Measurements from ENCODE around the gene PAFAH1B2. TPM values are rescaled to one million over a fixed set of nuclear protein-coding genes. Genes with fewer than 3 reads are reported as not detected.

Gene PAFAH1B2
- total and polyA plus RNA-seq, 10 of the 15 experiments (the other 5 are each of a cell fraction or from before 2014, with no cell fraction given), result 17.6 to 64.8 (median 47.6) TPM

DNA sequence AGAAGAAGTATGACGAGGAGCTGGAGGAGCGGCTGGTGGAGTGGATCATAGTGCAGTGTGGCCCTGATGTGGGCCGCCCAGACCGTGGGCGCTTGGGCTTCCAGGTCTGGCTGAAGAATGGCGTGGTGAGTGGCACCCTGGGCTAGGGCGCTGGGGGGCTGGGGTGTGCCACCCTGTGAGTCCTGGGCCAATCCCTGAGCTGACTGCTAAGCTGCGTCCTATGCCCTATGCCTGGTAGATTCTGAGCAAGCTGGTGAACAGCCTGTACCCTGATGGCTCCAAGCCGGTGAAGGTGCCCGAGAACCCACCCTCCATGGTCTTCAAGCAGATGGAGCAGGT lies 59.0 kb downstream of the PAFAH1B2 start:
- Histone ChIP-seq H3K27me3 (replicated peaks in 1 of 2; ENCODE audit: control insufficient read depth in 2 of 2, insufficient read depth in 2 of 2, low read length in 1 of 2) (no peaks in the 10 kb centered on the region), H2AFZ (ENCODE audit: control insufficient read depth, low read depth, low read length) (no peak overlapping the region), H3K4me1 (ENCODE audit: control insufficient read depth, insufficient read depth, low read length) (no peaks in the 10 kb centered on the region), H3K9me3 (replicated peaks; ENCODE audit: control insufficient read depth, insufficient read depth, low read length) (no peaks in the 10 kb centered on the region), H3K36me3 (ENCODE audit: control insufficient read depth in 2 of 2, insufficient read depth in 2 of 2, low read length in 1 of 2) (peaks cover 0 to 4% of the 10 kb centered on the region in 2 experiments; a peak in 3 of 4 replicates), H3K27ac (ENCODE audit: control insufficient read depth, insufficient read depth) (no peak overlapping the region), H3K4me2 (ENCODE audit: control insufficient read depth, insufficient read depth) (no peak overlapping the region), H3K9ac (ENCODE audit: control insufficient read depth, insufficient read depth, low read length) (no peak overlapping the region), H3K4me3 (no peak overlapping the region), H4K20me1 (ENCODE audit: control insufficient read depth, insufficient read depth) (no peaks in the 10 kb centered on the region), H3K79me2 (ENCODE audit: control insufficient read depth, insufficient read depth, low read length) (no peaks in the 10 kb centered on the region)
- intact Hi-C loops (cut with micrococcal nuclease; ENCODE audit: unreplicated experiment) (no loop called here), in situ Hi-C loops (cut with MboI) (no loop called here)
- ChIA-PET POLR2A (no interaction called here), CTCF (interaction anchor here (2.6 to 3.2 kb wide), 2 partner anchors 22 to 24 kb away, joined by 9 to 16 read pairs; no protein-coding TSS in a partner anchor), SMC1A (ENCODE audit: uncharacterized antibody, unreplicated experiment) (interaction anchor here (0.7 kb wide), 1 partner anchor 8 kb away, joined by 4 read pairs; no protein-coding TSS in a partner anchor), RAD21 (ENCODE audit: unreplicated experiment) (interaction anchor here (1.7 kb wide), 1 partner anchor 23 kb away, joined by 8 read pairs; no protein-coding TSS in a partner anchor)
- ATAC-seq, result no peak
- 87% methylated on average over 10 of the region's 10 CpGs for WGBS (ENCODE audit: insufficient coverage, insufficient replicate concordance, low lambda C conversion rate, missing lambda C conversion rate)
- BruUV-seq (replicated peaks), result no TSS peak
- FAIRE-seq, result no peak
- no peak for DNase-seq (ENCODE audit: low read depth, low spot score)
- TF ChIP-seq NRF1 (conservative IDR thresholded peaks at IDR 0.05; ENCODE audit: low read depth, low read length) (no peak), BRCA1 (IDR thresholded peaks at IDR 0.05; ENCODE audit: low read depth, low read length) (no peak), RELA (IDR thresholded peaks at IDR 0.05; ENCODE audit: borderline replicate concordance, partially characterized antibody) (no peak), POLR2AphosphoS2 (IDR thresholded peaks at IDR 0.05; ENCODE audit: low read depth, low read length) (no peak), PAX5 (IDR thresholded peaks at IDR 0.05; ENCODE audit: borderline replicate concordance, low read depth, low read length) (no peak)
- TF ChIP-seq, protein P1, sequence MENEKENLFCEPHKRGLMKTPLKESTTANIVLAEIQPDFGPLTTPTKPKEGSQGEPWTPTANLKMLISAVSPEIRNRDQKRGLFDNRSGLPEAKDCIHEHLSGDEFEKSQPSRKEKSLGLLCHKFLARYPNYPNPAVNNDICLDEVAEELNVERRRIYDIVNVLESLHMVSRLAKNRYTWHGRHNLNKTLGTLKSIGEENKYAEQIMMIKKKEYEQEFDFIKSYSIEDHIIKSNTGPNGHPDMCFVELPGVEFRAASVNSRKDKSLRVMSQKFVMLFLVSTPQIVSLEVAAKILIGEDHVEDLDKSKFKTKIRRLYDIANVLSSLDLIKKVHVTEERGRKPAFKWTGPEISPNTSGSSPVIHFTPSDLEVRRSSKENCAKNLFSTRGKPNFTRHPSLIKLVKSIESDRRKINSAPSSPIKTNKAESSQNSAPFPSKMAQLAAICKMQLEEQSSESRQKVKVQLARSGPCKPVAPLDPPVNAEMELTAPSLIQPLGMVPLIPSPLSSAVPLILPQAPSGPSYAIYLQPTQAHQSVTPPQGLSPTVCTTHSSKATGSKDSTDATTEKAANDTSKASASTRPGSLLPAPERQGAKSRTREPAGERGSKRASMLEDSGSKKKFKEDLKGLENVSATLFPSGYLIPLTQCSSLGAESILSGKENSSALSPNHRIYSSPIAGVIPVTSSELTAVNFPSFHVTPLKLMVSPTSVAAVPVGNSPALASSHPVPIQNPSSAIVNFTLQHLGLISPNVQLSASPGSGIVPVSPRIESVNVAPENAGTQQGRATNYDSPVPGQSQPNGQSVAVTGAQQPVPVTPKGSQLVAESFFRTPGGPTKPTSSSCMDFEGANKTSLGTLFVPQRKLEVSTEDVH (IDR thresholded peaks at IDR 0.05; ENCODE audit: low read depth, partially characterized antibody), result no peak
- TF ChIP-seq, protein P2, sequence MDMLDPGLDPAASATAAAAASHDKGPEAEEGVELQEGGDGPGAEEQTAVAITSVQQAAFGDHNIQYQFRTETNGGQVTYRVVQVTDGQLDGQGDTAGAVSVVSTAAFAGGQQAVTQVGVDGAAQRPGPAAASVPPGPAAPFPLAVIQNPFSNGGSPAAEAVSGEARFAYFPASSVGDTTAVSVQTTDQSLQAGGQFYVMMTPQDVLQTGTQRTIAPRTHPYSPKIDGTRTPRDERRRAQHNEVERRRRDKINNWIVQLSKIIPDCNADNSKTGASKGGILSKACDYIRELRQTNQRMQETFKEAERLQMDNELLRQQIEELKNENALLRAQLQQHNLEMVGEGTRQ (IDR thresholded peaks at IDR 0.05; ENCODE audit: borderline replicate concordance, low read depth, low read length), result no peak
- TF ChIP-seq, protein P3, sequence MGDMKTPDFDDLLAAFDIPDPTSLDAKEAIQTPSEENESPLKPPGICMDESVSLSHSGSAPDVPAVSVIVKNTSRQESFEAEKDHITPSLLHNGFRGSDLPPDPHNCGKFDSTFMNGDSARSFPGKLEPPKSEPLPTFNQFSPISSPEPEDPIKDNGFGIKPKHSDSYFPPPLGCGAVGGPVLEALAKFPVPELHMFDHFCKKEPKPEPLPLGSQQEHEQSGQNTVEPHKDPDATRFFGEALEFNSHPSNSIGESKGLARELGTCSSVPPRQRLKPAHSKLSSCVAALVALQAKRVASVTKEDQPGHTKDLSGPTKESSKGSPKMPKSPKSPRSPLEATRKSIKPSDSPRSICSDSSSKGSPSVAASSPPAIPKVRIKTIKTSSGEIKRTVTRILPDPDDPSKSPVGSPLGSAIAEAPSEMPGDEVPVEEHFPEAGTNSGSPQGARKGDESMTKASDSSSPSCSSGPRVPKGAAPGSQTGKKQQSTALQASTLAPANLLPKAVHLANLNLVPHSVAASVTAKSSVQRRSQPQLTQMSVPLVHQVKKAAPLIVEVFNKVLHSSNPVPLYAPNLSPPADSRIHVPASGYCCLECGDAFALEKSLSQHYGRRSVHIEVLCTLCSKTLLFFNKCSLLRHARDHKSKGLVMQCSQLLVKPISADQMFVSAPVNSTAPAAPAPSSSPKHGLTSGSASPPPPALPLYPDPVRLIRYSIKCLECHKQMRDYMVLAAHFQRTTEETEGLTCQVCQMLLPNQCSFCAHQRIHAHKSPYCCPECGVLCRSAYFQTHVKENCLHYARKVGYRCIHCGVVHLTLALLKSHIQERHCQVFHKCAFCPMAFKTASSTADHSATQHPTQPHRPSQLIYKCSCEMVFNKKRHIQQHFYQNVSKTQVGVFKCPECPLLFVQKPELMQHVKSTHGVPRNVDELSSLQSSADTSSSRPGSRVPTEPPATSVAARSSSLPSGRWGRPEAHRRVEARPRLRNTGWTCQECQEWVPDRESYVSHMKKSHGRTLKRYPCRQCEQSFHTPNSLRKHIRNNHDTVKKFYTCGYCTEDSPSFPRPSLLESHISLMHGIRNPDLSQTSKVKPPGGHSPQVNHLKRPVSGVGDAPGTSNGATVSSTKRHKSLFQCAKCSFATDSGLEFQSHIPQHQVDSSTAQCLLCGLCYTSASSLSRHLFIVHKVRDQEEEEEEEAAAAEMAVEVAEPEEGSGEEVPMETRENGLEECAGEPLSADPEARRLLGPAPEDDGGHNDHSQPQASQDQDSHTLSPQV (IDR thresholded peaks at IDR 0.05), result no peak
- TF ChIP-seq, protein P4, sequence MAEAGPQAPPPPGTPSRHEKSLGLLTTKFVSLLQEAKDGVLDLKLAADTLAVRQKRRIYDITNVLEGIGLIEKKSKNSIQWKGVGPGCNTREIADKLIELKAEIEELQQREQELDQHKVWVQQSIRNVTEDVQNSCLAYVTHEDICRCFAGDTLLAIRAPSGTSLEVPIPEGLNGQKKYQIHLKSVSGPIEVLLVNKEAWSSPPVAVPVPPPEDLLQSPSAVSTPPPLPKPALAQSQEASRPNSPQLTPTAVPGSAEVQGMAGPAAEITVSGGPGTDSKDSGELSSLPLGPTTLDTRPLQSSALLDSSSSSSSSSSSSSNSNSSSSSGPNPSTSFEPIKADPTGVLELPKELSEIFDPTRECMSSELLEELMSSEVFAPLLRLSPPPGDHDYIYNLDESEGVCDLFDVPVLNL (IDR thresholded peaks at IDR 0.05; ENCODE audit: low read depth, low read length), result no peak
- TF ChIP-seq, protein P5, sequence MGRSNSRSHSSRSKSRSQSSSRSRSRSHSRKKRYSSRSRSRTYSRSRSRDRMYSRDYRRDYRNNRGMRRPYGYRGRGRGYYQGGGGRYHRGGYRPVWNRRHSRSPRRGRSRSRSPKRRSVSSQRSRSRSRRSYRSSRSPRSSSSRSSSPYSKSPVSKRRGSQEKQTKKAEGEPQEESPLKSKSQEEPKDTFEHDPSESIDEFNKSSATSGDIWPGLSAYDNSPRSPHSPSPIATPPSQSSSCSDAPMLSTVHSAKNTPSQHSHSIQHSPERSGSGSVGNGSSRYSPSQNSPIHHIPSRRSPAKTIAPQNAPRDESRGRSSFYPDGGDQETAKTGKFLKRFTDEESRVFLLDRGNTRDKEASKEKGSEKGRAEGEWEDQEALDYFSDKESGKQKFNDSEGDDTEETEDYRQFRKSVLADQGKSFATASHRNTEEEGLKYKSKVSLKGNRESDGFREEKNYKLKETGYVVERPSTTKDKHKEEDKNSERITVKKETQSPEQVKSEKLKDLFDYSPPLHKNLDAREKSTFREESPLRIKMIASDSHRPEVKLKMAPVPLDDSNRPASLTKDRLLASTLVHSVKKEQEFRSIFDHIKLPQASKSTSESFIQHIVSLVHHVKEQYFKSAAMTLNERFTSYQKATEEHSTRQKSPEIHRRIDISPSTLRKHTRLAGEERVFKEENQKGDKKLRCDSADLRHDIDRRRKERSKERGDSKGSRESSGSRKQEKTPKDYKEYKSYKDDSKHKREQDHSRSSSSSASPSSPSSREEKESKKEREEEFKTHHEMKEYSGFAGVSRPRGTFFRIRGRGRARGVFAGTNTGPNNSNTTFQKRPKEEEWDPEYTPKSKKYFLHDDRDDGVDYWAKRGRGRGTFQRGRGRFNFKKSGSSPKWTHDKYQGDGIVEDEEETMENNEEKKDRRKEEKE (IDR thresholded peaks at IDR 0.05), result no peak
